PFSK-1 (cell line): ENCODE data around the gene LRRC3.

Experiments
- FOXP2 ChIP-seq: optimal IDR thresholded peaks from 2 replicates; pipeline ENCODE3; 2011; ENCODE audit warnings: borderline replicate concordance, control low read depth, inconsistent platforms; ENCODE audit not compliant: insufficient read depth; ENCODE audit errors: extremely low read length, extremely low read depth
- POLR2AphosphoS5 ChIP-seq: IDR thresholded peaks from 2 replicates; pipeline ENCODE4 v1.6.1; 2012; ENCODE audit warnings: low read depth, mild to moderate bottlenecking, control low read depth, low read length, moderate library complexity
- REST ChIP-seq, 2 experiments: IDR thresholded peaks; 2 replicates each; pipeline versions ENCODE4 v1.6.1 to v1.8.0; 2011 to 2012; ENCODE audit warnings: low read depth in 2 of 2, low read length in 2 of 2, control low read depth in 1 of 2, inconsistent platforms in 1 of 2, mild to moderate bottlenecking in 1 of 2, moderate library complexity in 1 of 2; ENCODE audit not compliant: insufficient read depth in 1 of 2
- SIN3A ChIP-seq: IDR thresholded peaks from 2 replicates; pipeline ENCODE4 v1.6.1; 2012; ENCODE audit warnings: mild to moderate bottlenecking, low read length, moderate library complexity, borderline replicate concordance; ENCODE audit not compliant: insufficient read depth
- TAF1 ChIP-seq: IDR thresholded peaks from 2 replicates; pipeline ENCODE4 v1.6.1; 2012; ENCODE audit warnings: low read length, control low read depth, borderline replicate concordance; ENCODE audit not compliant: insufficient read depth

DNA sequence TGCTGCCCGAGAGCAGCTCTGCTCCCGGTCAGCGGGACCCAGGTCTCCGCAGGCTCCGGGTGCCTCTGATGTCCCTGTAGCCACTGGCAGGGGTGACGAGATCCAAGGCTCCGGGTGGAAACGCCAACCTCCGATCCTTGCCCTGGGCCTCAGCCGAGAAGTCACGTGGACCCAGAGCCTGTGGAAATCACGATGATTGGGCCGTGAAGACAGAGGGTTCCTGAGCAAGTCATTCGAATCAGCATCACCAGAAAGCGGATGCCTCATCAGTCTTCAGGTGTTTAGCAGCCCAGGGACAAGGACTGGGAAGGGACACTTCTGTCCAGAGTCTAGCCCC lies 12.5 kb downstream of the LRRC3 start:
- no peak for TF ChIP-seq POLR2AphosphoS5
- no peak for TF ChIP-seq REST (IDR thresholded peaks at IDR 0.05; ENCODE audit: insufficient read depth in 1 of 2, low read depth in 2 of 2, low read length in 2 of 2)
- no peak for TF ChIP-seq TAF1
- TF ChIP-seq FOXP2: no peak
- TF ChIP-seq SIN3A: no peak
